ENCODE measurements around the gene SSH2.

GRCh38 chr17:29723278-29724047 lies 206.6 kb downstream of the SSH2 start:
- TF ChIP-seq CTCF (IDR thresholded peaks at IDR 0.05 in 4 of 5, conservative IDR thresholded peaks at IDR 0.05 in 1 of 5) (no peak), POLR2A (IDR thresholded peaks at IDR 0.05) (no peak)
